ENCODE results near the gene SPATA3.
A peak's percentile ranks its signal among the peaks of the same experiment; 100 is the strongest.

Gene SPATA3

GRCh38 chr2:231056453-231057416, 60.8 kb downstream of the SPATA3 start, which contains the start of gene PSMD1:
TSS of gene PSMD1 (plus strand) at chr2:231056867. CDS start at chr2:231057026, 159 bp downstream.
- H2AFZ ChIP-seq = peak within 1 kb of the TSS; percentile 90
- TF ChIP-seq, protein P1, sequence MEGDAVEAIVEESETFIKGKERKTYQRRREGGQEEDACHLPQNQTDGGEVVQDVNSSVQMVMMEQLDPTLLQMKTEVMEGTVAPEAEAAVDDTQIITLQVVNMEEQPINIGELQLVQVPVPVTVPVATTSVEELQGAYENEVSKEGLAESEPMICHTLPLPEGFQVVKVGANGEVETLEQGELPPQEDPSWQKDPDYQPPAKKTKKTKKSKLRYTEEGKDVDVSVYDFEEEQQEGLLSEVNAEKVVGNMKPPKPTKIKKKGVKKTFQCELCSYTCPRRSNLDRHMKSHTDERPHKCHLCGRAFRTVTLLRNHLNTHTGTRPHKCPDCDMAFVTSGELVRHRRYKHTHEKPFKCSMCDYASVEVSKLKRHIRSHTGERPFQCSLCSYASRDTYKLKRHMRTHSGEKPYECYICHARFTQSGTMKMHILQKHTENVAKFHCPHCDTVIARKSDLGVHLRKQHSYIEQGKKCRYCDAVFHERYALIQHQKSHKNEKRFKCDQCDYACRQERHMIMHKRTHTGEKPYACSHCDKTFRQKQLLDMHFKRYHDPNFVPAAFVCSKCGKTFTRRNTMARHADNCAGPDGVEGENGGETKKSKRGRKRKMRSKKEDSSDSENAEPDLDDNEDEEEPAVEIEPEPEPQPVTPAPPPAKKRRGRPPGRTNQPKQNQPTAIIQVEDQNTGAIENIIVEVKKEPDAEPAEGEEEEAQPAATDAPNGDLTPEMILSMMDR (IDR thresholded peaks at IDR 0.05) = peak; percentile 97
- no peaks in the 10 kb centered on the region for H3K27me3 ChIP-seq (ENCODE audit: control insufficient read depth, insufficient read depth, low read length)
- H3K36me3 ChIP-seq (ENCODE audit: control insufficient read depth, insufficient read depth, low read length) = no peaks in the 10 kb centered on the region
- H3K4me1 ChIP-seq = peaks cover 18% of the 10 kb centered on the region
- peak within 1 kb of the TSS; percentile 94 for H3K27ac ChIP-seq
- peak within 1 kb of the TSS; percentile 75 for H3K4me2 ChIP-seq (ENCODE audit: low read length)
- peaks cover 24% of the 10 kb centered on the region for H3K79me2 ChIP-seq
- H3K4me3 ChIP-seq (ENCODE audit: low read depth, low read length) = peak within 1 kb of the TSS; percentile 80
- H3K9ac ChIP-seq = peak within 1 kb of the TSS; percentile 82
- no peaks in the 10 kb centered on the region for H3K9me3 ChIP-seq (ENCODE audit: control insufficient read depth, low read length)

GRCh38 chr2:231057590-231057989, 61.7 kb downstream of the SPATA3 start:
- Histone ChIP-seq H3K4me3 (ENCODE audit: low read depth, low read length) (peak overlapping the region; percentile 80), H3K9me3 (ENCODE audit: control insufficient read depth, low read length) (no peaks in the 10 kb centered on the region), H3K36me3 (ENCODE audit: control insufficient read depth, insufficient read depth, low read length) (no peaks in the 10 kb centered on the region), H3K27me3 (ENCODE audit: control insufficient read depth, insufficient read depth, low read length) (no peaks in the 10 kb centered on the region), H3K9ac (peak overlapping the region; percentile 82), H3K4me1 (peaks cover 14% of the 10 kb centered on the region), H3K79me2 (peaks cover 24% of the 10 kb centered on the region), H3K27ac (no peak overlapping the region), H2AFZ (no peak overlapping the region), H3K4me2 (ENCODE audit: low read length) (peak overlapping the region; percentile 75)
- TF ChIP-seq, protein P1 (IDR thresholded peaks at IDR 0.05) = no peak

Measured in parathyroid adenoma (tissue), 2 donors.